ENCODE measurements around the gene EFNA5. TPM values are rescaled to one million over a fixed set of nuclear protein-coding genes. Genes with fewer than 3 reads are reported as not detected.

Gene EFNA5
- total and polyA plus RNA-seq, 2 of the 13 experiments (the other 11 are each of a cell fraction or from before 2014, with no cell fraction given), result not detected

DNA sequence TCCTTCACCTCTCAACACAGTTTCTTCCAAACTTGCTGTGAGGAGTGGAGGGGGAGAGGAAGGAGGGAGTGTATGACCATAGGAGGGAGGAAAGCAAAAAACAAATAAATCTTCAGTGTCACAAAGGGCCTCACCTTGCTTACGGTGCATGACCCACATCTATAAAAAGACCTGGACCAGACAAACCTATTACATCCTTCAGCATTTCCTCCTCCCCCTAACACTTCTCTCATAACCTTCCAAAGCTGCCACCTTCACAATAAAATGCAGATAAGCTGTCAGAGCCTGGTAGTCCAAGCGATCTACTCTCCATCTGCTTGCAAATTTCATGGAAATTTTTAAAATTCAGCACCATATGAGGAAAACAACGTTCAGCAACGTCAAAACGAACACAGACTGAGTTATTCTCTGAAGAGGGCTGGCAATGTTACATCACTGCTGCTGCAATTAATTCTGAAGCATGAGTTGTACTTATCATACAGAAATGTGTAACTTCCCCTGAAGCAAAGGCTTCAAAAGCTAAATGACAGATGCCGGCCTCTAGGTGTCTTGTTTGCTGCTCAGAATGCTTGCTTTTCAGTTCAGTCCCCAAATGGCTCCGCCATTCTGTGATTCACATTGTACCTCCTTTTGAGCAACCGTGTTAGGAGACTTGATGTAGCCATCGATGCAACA lies 62.9 kb downstream of the EFNA5 start:
- H3K79me2 ChIP-seq (ENCODE audit: insufficient read depth, low read length), result no peaks in the 10 kb centered on the region
- no peaks in the 10 kb centered on the region for H3K9me3 ChIP-seq (ENCODE audit: low read length)
- TF ChIP-seq POGZ (CRISPR knock-in tag; IDR thresholded peaks at IDR 0.05), result no peak
- TF ChIP-seq ZNF773 (CRISPR knock-in tag; IDR thresholded peaks at IDR 0.05; ENCODE audit: borderline replicate concordance), result no peak
- TF ChIP-seq, protein P1, sequence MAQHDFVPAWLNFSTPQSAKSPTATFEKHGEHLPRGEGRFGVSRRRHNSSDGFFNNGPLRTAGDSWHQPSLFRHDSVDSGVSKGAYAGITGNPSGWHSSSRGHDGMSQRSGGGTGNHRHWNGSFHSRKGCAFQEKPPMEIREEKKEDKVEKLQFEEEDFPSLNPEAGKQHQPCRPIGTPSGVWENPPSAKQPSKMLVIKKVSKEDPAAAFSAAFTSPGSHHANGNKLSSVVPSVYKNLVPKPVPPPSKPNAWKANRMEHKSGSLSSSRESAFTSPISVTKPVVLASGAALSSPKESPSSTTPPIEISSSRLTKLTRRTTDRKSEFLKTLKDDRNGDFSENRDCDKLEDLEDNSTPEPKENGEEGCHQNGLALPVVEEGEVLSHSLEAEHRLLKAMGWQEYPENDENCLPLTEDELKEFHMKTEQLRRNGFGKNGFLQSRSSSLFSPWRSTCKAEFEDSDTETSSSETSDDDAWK (CRISPR knock-in tag; IDR thresholded peaks at IDR 0.05), result no peak
- no peak for TF ChIP-seq DR1 (CRISPR knock-in tag; IDR thresholded peaks at IDR 0.05)
- TF ChIP-seq KLF12 (CRISPR knock-in tag; IDR thresholded peaks at IDR 0.05; ENCODE audit: borderline replicate concordance), result no peak
- TF ChIP-seq ZNF709 (CRISPR knock-in tag; IDR thresholded peaks at IDR 0.05), result no peak
- TF ChIP-seq, protein P2, sequence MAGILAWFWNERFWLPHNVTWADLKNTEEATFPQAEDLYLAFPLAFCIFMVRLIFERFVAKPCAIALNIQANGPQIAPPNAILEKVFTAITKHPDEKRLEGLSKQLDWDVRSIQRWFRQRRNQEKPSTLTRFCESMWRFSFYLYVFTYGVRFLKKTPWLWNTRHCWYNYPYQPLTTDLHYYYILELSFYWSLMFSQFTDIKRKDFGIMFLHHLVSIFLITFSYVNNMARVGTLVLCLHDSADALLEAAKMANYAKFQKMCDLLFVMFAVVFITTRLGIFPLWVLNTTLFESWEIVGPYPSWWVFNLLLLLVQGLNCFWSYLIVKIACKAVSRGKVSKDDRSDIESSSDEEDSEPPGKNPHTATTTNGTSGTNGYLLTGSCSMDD (CRISPR knock-in tag; IDR thresholded peaks at IDR 0.05), result no peak
- H3K27me3 ChIP-seq (ENCODE audit: control insufficient read depth in 1 of 2, insufficient read depth in 2 of 2, low read length in 2 of 2), result no peaks in the 10 kb centered on the region; a peak in 1 of 5 replicates
- 30% methylated on average over 9 of the region's 9 CpGs for WGBS (ENCODE audit: low lambda C conversion rate)
- intact Hi-C loops (cut with micrococcal nuclease; ENCODE audit: unreplicated experiment), result no loop called here
- no peak for FAIRE-seq
- no peak overlapping the region for H3K27ac ChIP-seq (ENCODE audit: extremely low read length, insufficient read depth, low read length)
- no peak overlapping the region for H2AFZ ChIP-seq (ENCODE audit: low read length)
- no TSS peak for BruUV-seq (replicated peaks)
- DNase-seq (ENCODE audit: low spot score), result no peak
- ATAC-seq, result 0 out of 3 replicates have a peak, but pooled peaks have one; percentile 29
- ChIA-PET POLR2A (no interaction called here), CTCF (ENCODE audit: low intra/inter-chr PET ratio, low total read pairs) (no interaction called here)
- no peaks in the 10 kb centered on the region for H3K4me1 ChIP-seq (ENCODE audit: insufficient read depth, low read length)
- H3K9ac ChIP-seq (ENCODE audit: insufficient read depth, low read depth, low read length), result no peak overlapping the region
- in situ Hi-C loops (cut with HindIII; ENCODE audit: extremely low pct_ligation_motif_present, low pct_unique_long_range_greater_than_20kb), result no loop called here
- no peaks in the 10 kb centered on the region for H4K20me1 ChIP-seq (ENCODE audit: insufficient read depth, low read length)
- no peak overlapping the region for H3K4me3 ChIP-seq (replicated peaks in 1 of 3; ENCODE audit: insufficient read depth in 1 of 3, low read depth in 2 of 3, low read length in 3 of 3)
- H3K4me2 ChIP-seq (ENCODE audit: low read depth, low read length), result no peak overlapping the region
- H3K36me3 ChIP-seq (replicated peaks in 1 of 2; ENCODE audit: control insufficient read depth in 1 of 2, insufficient read depth in 2 of 2, low read length in 2 of 2), result no peaks in the 10 kb centered on the region

Data from HepG2 (cell line).